HG03354 (cell line): ENCODE measurements around the gene FAM13C.

Experiments
- ATAC-seq: cut with Tn5 transposase; IDR thresholded peaks from one replicate; pipeline ENCODE4 v1.9.1; 2021; ENCODE audit warnings: mild to moderate bottlenecking; ENCODE audit not compliant: unreplicated experiment, poor library complexity, severe bottlenecking

Gene FAM13C

DNA sequence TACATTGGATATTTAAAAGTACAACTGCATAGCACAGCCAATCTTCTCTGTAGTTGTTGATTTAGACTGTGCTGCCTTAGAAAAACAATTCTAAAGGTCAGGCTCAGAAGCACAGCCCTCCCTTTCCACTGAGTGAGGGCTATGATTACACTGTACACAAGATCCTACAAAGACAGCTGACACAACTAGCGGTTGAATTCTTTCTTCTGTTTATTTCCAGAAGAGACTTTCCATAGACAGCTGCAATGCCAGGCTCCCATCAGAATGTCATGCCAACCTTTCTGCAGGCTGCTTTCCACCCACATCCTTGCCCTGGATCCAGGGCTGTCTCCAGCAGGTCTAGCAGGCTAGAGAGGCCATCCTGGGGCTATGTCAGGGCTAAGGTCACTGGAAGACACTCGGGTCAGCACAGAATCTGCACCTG, 39.3 kb downstream of the FAM13C start:
- ATAC-seq = no peak

DNA sequence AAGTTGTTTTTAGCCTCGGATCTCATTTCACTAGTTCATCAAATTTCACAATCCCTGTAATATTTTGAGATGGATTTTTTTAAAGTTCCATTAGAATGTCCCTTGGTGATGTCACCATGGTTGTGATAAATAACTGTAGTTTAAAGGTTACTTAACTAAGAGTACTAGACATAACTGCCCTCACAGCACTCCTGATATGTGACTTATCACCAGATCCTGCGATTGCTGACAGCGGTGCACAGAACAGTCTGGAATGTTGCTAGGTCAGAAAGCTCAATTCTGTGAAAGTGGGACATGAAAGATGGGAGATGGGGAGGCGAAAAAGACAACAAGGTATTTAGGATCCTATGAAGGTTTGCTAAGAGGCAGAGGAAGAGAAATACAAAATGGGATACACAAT, 40.2 kb downstream of the FAM13C start:
- ATAC-seq = no peak

DNA sequence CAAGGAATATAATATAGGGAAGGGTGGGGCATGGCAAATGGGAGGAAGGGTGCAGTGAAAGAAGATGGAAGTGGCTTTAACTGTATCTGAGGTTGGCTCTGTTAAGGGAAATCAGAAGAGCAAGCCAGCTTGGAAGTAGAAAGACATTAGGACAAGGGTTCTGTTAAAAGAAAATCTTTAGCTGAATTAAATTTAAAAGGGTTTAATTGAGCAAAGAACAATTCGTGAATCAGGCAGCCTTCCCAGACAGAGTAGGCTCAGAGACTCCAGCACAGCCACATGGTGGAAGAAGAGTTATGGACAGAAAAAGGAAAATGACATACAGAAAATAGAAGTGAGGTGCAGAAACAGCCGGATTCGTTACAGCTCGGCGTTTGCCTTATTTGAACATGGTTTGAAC, 42.0 kb downstream of the FAM13C start:
- ATAC-seq = no peak

DNA sequence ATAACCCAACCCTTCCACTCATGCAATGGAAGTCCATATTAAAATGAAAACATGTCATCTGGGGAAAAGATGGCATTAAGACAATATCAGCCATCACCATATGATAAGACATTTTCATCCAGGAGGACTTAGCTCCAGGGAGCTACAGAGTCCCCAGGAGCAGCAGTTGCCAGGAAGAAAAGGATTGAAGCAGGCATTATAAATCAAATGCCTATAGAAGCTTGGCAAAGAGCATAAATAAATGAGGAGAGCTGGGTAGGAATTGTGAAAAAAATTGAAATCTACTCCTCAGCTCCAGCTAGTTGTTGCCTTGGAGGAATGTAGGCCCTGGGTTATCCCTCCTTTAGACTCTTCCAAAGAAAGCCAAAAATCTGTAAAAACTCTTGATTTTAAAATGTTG, 42.5 kb downstream of the FAM13C start:
- ATAC-seq = no peak

DNA sequence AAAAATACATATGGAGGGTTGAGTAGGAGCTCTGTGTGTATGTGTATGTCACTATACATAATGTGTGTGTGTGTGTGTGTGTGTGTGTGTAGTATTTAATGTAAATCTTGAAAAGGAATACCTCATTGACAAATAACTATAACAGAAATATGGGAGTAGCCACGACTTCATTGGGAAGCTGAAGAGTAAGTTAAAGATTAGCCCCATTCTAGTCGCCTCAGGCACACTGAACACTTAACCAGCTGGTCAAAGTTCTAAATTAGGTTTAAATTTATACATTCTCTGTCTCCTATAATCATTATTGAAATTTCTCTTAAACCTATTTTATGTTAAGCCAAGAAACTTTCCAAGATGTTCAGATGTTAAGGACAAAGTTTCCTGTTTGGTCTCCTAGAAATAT, 45.3 kb downstream of the FAM13C start:
- no peak for ATAC-seq

DNA sequence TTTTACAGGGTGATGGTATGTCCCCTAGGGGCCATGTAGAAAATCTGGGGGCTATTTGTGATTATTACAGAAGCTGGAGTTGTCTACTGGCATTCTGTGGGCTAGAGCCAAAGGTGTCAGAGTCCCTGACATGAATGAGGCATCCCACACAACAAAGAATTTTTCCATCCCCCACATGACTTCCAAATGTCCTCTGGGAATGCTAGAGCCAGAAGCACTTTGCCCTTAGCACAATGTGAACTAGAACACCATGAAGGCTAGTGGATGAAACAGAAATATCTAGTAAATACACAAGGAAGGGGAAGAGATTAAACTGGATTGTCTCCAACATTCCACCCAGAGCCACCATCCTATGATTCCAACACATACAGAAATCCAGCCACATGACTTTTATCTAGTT, 46.9 kb downstream of the FAM13C start:
- no peak for ATAC-seq

DNA sequence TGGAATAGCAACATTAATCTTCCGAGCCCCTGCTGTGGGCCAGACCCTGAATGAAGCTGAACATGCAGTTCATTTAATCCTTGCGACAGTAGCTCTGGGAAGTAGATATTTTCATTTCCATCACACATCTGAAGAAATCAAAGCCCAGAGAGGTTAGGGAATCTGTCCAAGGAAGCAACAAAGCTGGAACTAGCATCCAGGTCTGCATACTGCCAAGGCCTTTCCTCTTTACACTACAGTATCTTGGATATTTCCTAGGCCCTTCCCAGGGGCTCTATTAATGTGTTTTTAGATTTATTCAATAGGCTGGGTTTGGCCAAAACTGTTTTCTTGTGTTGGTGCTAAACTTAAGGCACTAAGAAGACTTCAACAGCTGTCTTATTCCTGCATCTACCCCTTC, 48.1 kb downstream of the FAM13C start:
- ATAC-seq = no peak

DNA sequence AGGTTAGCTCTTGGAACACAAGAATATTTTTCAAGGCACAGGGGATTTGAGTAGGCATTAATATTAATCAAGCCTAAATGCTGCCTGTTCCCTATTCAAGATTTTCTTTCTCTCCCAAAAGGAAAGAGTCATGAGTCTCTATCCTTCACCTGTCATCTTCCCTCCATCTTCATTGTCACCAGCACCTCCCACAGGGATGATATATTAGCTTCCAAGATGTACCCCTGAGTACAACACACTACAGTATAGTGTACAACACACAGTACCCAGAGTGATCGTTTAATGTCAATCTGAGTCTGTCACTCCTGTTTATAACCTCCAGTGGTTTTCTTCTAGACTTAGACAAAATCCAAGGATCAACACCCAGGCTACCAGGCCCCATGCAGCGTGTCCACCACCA, 50.1 kb downstream of the FAM13C start:
- ATAC-seq = no peak

DNA sequence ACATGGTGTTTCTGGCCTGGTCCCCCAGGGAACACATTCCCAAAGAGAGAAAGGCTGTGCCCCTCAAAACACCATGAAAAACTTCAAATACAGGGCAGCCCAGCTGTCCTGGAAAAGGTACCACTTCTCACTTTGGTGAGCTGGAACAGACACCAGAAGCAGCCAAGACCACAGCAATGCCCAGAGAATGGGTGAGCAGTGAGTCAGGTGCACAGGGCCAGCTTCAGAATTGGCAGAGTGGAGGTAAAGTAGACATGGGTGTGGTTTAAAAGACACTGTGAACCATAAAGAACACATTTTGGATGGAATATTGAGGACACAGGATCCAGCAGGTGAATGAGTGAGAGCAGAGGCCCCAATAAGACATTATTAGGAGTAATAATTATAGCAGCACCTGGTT, 51.3 kb downstream of the FAM13C start:
- ATAC-seq = no peak

DNA sequence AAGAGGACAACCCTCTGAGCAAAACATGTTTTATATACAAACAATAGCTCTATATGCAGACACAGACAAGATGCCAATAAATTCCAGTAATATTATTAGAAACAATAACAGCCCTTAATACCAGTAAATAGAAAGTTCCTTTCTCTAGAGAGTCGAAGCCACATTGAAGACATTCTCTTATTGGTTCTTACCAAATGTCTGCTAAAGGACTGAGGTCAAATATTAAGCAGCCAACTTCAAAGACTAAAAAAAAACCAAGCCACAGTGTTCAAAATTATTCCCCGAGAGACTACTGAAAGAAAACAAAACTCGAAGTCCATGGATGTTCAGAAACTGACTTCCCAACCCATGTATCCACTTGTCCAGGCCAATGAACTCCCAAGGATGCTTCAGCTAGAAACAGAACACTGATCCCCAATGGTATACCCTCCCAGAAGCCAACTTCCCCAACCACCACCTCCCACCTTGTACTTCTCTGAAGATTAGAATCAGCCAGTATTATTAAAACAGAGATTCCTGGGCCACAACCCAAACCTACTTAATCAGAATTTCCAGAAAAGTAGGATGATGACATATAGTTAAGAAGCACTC, 51.9 kb downstream of the FAM13C start:
- no peak for ATAC-seq

DNA sequence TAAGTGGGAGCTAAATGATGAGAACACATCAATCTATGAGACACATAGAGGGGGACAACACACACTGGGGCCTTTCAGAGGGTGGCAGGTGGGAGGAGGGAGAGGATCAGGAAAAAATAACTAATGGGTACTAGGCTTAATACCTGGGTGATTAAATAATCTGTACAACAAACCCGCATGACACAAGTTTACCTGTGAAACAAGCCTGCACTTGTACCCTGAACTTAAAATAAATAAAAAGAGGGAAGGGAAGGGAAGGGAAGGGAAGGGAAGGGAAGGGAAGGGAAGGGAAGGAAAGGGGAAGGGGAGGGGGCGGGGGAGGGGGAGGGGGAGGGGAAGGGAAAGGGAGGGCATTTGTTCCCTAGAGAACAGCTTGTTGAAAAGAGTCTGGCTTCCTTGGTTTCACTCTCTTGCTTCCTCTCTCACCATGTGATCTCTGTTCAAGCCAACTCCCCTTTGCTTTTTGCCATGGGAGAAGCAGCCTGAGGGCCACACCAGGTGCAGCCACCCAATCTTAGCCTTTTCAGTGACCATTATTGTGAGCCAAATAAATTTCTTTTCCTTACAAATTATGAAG, 57.7 kb downstream of the FAM13C start:
- ATAC-seq = no peak

DNA sequence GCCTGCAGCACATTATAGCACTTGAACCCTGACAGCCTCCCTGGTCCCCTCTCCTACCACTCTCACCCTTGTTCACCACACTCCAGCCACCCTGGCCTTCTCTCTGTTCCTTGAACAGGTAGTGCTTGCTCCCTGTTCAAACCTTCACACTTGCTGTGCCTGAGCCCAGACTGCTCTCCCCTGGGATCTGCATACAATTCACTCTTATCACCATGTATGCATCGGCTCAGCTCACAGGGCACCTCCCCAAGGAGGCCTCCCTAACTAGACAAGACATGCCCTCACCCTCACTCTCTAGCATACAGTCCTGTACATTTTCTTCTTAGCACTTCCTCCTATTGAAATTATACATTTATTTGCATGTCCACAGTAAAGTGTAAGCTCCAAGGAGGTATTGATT, 59.3 kb downstream of the FAM13C start:
- no peak for ATAC-seq

DNA sequence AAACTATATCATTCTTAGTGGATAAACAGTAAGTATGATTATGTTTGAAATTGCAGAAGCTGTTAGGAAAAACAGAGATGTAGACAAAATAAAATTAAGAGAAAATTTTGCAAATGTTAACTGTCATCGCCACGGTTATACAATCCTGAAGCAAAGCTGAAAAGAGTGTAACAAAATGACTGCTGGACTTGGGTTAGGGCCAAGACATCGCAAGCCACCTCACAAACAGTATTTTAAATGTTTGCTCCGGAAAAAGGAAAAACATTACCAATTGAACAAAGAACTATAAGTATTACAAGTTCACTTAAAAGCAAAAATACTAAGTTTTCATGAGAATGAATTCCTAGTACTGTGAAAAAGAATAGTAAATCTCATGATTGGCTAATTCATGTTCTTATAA, 60.0 kb downstream of the FAM13C start:
- no peak for ATAC-seq

DNA sequence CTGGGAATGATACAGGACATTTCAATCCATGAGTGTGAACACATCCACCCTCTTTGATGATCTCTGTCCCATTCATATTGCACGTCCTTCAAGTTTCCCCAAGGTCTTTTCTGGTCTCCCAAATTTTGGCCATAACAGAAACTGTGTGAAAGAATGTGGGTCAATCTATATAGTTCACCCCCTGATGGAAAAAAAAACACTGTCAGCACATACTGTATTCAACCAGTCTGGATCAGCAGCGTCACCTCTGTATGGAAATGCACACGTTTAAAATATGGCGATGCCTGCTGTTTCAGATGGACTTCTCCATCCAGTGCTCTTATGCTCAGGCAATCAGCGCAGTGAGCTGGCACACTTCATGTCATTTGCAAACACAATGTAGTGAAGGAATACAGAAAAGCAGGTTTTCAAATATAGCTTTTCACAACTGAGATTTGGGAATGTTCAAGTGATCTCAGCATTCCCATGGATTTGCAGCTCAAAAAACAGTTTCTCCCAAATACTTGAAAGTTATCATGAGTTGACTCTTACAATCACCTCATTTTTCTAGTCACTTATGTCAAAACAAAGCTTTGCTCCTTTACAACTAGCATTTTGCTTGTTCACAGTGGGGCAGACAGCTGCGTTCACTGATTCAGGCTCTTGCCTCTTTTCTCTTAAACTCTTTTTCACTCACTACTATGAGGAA, 61.1 kb downstream of the FAM13C start:
- no peak for ATAC-seq

DNA sequence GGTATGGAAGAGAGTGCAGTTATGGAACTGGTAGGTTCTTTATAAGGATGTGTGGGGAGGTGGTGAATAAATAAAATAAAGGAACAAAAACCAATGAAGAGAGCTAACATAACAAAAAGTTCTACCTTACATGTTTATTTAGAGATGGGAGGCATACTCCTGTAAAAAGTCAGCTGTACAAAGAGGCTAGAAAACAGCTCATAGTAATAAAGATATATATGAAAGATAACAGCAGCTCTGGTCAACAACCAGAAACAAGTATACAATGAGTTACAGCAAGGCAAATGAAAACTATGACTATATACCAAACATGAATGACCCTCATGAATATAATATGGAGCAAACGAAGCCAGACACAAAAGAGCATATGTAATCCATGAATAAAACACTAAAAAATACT, 62.0 kb downstream of the FAM13C start:
- ATAC-seq = no peak

DNA sequence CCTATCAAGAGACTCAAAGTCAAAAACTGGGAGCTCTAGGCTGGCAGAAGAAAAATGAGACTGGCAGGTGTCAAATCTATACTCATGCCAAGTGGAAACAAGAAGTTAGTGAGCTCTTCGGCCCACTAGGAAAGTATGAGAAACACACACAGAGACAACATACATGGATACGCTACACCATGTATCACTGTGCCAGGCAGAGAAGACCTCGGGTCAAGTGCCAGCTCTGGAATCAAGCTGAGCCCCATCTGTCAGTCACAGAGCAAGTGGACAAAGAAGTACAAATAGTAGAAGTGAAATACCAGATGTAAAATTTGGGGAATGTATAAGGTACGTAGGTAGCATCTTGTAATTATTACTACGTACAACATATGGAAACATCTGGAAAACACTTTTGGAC, 62.4 kb downstream of the FAM13C start:
- ATAC-seq = no peak

DNA sequence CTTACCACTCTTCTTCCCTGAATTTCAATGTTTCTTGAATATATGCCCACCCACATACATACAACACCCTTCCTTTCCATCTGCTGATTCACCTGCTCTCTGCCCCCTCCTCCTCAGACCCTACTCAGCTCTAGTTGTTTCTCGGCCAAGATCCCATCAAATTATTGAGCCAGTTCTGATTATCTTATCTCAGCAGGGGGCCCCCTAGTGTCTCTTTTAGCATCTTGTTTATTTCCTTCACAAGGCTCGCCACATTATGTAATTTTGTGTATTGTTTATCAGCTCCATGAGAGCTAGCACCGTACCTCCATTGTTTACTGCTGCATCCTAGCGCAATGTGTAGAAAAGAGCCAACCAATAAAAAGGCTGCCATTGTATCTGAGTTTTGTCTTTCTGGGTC, 71.9 kb downstream of the FAM13C start:
- no peak for ATAC-seq

DNA sequence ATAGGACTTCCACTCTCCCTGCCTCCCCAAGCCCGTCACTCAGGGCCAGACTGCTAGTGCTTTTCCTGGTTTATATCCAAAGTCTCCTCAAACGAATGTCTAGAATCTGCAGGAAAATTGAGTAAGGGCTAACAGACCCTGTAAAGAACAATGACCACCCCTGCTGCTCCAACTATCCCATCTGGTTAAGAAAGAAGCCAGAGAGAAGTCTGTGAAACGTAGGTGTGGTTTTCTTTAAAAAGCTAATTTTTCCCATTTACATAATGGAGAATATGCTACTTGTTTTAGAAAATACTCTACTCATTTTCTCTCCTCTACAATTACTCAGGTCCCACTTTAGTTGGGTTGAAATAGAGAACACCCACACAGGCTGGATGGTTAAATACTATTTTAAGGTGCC, 72.5 kb downstream of the FAM13C start:
- ATAC-seq = no peak

DNA sequence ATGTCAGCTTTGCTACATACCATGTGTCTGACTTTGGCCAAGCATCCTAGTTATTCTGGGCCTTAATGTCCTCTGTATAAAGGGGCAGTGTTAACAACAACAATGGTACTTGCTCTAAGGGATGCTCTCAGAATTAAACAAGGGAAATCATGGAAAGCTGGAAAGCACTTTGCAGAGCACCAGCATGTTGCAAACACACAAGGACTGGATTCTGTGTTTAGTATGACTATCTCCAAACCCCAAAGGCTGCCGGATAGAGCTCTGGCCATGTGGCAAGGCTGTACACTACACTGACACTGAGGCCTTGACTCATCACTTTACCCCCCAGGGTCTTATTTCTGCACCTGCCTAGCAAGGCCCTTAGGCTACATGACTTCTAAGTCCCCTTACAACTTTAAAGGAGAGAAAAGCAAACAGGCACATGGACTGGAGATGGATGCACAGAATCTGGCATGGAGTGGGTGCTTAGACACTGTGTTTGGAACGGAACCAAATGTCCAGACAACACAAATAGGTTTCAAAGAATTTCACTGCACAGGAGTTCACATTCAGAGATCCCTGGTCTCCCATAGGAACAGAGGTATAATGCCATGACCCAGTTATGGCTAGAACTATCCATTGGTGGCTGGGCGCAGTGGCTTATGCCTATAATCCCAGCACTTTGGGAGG, 74.6 kb downstream of the FAM13C start:
- no peak for ATAC-seq

DNA sequence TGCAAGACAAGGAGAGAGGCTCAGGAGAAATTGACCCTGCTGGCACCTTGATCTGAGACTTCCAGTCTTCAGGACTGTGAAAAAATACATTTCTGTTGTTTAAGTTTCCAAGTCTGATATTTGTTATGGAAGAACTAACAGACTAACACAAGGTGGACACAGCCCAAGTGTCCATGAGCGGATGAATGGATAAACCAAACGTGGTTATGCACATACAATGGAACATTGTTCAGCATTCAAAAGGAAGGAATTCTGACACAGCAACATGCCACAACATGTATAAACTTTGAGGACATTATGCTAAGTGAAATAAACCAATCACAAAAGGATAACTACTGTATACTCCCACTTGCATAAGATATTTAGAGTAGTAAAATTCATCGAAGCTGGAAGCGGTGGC, 76.5 kb downstream of the FAM13C start:
- ATAC-seq = no peak

DNA sequence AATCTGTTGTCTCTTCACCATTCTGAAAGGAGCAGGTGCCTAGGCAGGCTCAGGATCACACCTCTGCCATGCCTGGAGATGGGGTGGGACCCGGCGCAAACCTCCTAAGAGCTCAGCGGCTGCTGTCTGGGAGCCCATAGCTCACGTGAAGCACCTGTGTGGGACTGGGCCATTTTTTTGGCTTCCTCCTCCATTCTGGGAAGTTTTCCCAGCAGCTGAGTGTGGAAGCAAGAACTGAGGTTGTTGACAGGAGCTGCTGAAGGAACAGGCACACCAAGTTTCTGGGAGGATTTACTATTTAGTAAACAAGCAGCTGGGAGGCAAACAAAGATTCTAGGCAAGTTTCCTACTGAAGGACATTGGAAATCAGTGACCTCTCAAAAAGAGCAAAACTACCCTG, 77.3 kb downstream of the FAM13C start:
- no peak for ATAC-seq
